GM12873 (cell line): ENCODE data around the gene SGSH.

Experiments
- TF ChIP-seq, protein P1 (sequence below): IDR thresholded peaks from 2 replicates; pipeline ENCODE4 v1.5.1; 2012; ENCODE audit warnings: low read depth, mild to moderate bottlenecking, moderate library complexity, low read length, control low read depth; ENCODE audit not compliant: insufficient read depth; ENCODE audit errors: missing control alignments

Gene SGSH

DNA sequence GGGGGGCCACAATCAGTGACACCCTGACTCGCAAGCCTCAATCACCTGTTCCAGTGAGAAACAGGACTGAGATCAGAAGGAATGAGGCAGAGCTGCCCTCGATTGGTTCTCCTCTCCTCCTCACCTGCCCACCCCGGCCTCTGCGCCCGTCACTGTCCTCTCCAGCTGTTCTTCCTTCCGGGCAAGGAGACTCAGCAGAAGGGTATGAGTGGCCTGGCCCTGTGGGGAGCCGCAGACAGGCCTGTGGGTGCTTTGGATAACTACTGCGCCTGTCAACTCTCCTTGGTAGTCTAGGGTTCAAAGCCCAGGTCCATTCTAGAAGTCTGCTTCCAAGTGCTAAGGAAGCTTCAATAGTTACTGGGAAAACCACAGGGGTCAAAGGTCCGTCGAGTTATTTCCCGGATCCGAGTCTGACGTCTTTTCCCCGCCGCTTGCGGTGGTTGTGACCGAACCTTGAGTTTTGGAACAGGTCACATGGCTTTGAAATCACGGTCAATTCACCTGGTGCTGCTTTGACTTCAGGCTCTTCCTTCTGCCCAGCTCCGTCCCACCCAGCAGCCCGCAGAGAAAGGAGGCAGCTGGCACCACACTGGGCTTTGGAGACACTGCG, 42.0 kb downstream of the SGSH start:
- TF ChIP-seq, protein P1, sequence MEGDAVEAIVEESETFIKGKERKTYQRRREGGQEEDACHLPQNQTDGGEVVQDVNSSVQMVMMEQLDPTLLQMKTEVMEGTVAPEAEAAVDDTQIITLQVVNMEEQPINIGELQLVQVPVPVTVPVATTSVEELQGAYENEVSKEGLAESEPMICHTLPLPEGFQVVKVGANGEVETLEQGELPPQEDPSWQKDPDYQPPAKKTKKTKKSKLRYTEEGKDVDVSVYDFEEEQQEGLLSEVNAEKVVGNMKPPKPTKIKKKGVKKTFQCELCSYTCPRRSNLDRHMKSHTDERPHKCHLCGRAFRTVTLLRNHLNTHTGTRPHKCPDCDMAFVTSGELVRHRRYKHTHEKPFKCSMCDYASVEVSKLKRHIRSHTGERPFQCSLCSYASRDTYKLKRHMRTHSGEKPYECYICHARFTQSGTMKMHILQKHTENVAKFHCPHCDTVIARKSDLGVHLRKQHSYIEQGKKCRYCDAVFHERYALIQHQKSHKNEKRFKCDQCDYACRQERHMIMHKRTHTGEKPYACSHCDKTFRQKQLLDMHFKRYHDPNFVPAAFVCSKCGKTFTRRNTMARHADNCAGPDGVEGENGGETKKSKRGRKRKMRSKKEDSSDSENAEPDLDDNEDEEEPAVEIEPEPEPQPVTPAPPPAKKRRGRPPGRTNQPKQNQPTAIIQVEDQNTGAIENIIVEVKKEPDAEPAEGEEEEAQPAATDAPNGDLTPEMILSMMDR, result no peak

DNA sequence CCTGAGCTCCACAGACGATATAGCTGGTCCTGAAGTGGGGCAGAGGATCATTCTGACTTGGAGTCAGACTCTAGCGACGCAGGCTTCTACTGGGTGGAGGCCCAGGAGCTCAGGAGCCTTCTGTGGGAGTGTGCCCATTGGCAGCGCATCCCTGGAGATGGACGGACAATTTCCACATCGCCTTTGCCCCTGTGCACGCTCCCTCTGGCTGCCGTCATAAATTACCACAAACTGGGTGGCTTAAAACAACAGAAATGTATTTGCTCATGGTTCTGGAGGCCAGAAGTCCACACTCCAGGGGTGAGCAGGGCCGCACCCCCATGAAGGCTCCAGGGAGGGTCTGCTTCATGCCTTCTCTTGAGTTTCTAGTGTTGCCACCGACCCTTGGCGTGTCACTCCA, 43.4 kb downstream of the SGSH start:
- TF ChIP-seq, protein P1, result no peak

DNA sequence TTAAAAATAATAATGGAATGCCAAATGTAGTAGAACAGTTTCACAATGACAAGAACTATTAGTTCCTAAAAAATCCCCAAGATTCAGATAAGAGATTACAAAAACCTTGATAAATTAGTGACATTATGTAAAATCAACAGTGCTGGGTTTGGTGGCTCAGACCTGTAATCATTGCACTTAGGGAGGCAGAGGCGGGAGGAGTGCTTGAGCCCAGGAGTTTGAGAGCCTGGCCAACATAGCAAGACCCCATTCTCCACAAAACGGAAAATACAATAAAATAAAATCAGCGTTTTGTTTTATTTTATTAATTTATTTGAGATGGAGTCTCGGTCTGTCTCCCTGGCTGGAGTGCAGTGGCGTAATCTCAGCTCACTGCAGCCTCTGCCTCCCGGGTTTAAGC, 46.2 kb downstream of the SGSH start:
- TF ChIP-seq, protein P1, result no peak

DNA sequence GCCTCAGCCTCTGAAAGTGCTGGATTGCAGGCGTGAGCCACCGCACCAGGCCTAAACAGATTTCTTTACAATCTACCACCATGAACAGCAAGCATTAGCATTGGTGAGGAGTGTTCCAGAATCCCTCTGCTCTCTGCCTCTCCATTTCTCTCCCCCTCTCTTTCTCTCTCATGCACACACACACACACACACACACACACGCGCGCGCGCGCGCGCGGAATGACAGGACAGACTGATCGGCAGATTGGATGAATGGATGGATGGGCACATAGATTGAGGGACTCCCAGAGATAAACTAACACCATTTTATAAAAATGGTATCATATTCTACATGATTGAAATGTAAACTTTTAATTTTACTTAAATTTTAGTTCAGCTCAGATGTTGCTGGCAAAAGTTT, 47.0 kb downstream of the SGSH start:
- TF ChIP-seq, protein P1, result no peak

DNA sequence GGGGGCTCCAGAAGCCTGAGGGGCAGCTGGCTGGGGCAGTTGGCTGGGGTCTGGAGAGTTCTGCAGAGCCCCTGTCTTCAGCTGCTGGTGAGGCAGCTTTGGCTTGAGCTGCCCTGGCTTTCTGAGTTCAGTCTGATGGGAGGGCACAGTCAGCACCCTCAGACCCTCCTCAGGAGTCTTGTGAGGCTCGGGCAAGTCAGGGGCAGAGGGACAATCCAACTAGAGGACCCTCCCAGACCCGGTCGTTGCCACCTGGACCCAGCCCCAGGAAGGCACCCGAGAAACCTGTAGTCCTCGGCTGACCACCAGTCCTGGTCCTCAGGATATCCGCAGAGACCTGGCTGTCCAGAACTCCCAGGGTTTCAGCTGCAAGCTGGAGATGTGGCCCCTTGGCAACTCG, 48.5 kb downstream of the SGSH start:
- TF ChIP-seq, protein P1, result no peak

DNA sequence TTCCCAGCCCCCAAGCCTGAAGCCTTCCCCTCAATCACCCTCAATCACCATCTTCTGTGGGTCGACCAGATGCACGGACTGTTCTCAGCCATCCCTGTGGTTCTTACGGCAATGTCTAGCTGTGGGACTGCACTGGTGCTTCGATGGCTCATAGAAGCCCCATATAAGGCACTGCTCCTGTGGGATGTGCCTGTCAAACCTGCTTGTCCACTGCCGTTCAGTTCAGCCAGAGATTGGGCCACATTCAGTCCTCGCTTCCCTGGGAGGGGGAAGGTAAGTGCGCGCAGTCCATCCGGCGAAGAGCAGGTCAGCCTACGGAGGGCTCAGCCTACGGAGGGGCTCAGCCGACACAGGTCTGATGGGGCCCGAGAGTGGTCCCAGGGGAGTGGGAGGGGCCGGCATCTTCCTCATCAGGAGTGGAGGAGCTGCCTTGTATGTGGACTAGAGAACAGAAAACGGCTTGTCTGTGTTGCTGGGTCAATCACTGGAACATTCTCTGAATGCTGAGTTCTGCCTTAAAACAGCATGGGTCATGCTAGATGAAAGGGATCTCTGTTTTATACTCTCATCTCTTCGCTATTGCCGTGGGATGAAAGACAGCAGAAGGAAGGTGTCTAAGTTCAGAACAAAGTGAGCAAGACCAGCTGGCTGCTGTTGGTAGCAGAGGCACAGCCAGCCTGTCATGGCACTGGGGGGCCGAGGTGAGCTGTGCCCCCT, 50.2 kb downstream of the SGSH start, which contains the start of gene CARD14:
CARD14 (plus strand) TSS at position 247 of the 717 bp plus-strand sequence. CDS start 11,409 bp downstream, outside the sequence.
- TF ChIP-seq, protein P1, result no peak

DNA sequence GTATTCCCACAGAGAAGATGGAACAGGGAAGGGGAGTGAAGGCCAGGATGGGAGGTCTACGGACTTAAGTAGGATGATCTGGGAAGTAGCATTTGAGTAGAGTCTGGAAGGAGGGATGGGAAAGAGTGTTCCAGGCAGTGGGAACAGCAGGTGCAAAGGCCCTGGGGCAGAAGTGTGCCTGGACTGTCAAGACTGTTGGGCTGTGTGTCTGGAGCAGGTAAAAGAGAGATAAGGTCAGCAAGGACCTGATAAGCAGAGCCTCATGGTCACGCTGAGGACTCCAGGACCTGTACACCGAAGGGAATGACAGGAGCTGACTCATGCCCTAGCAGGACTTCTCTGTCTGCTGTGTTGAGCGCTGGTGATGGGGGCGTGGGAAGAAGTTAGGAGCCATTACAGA, 51.0 kb downstream of the SGSH start:
- TF ChIP-seq, protein P1, result no peak
